ENCODE data around the gene MAB21L4.

Gene MAB21L4

GRCh38 chr2:240925191-240925567 is 29.2 kb upstream of the MAB21L4 start:
- no peak for DNase-seq (ENCODE audit: low spot score)

- DNase-seq (ENCODE audit: low spot score): no peak
Measured at GRCh38 chr2:240922982-240923537, 27.1 kb upstream of the MAB21L4 start.

- DNase-seq (ENCODE audit: low spot score): no peak
Measured at GRCh38 chr2:240922245-240922981, 26.5 kb upstream of the MAB21L4 start.

- DNase-seq (ENCODE audit: low spot score): no peak
Measured at GRCh38 chr2:240921995-240922244, 26.0 kb upstream of the MAB21L4 start.

GRCh38 chr2:240921311-240921994 is 25.5 kb upstream of the MAB21L4 start:
- DNase-seq (ENCODE audit: low spot score): no peak

- DNase-seq (ENCODE audit: low spot score): no peak
Measured at GRCh38 chr2:240920783-240921231, 24.9 kb upstream of the MAB21L4 start.

- DNase-seq (ENCODE audit: low spot score): no peak
Measured at GRCh38 chr2:240919786-240920782, 24.1 kb upstream of the MAB21L4 start.

- DNase-seq (ENCODE audit: low spot score): no peak
Measured at GRCh38 chr2:240919161-240919781, 23.3 kb upstream of the MAB21L4 start.

GRCh38 chr2:240918258-240919091 is 22.5 kb upstream of the MAB21L4 start:
- DNase-seq (ENCODE audit: low spot score): no peak

- DNase-seq (ENCODE audit: low spot score): no peak
Measured at GRCh38 chr2:240917684-240918257, 21.8 kb upstream of the MAB21L4 start.

- DNase-seq (ENCODE audit: low spot score): no peak
Measured at GRCh38 chr2:240917009-240917683, 21.2 kb upstream of the MAB21L4 start.

- no peak for DNase-seq (ENCODE audit: low spot score)
Measured at GRCh38 chr2:240916571-240917008, 20.6 kb upstream of the MAB21L4 start.

GRCh38 chr2:240915526-240916341 is 19.8 kb upstream of the MAB21L4 start:
- no peak for DNase-seq (ENCODE audit: low spot score)

- DNase-seq (ENCODE audit: low spot score): no peak
Measured at GRCh38 chr2:240914645-240915525, 18.9 kb upstream of the MAB21L4 start.

GRCh38 chr2:240913810-240914644 is 18.1 kb upstream of the MAB21L4 start:
- DNase-seq (ENCODE audit: low spot score): no peak

- DNase-seq (ENCODE audit: low spot score): no peak
Measured at GRCh38 chr2:240912878-240913809, 17.2 kb upstream of the MAB21L4 start.
